GM12874 (cell line): ENCODE measurements around the gene BBS1.

Experiments used
- CTCF ChIP-seq: IDR thresholded peaks from 2 replicates; pipeline ENCODE4 v1.5.1; 2011; ENCODE audit warnings: low read depth, mild to moderate bottlenecking, control low read depth, low read length, moderate library complexity; ENCODE audit not compliant: insufficient read depth

BBS1 gene

GRCh38 chr11:66570850-66571180 lies 60.4 kb downstream of the BBS1 start:
- no peak for TF ChIP-seq CTCF

GRCh38 chr11:66579017-66579606 lies 68.7 kb downstream of the BBS1 start:
- peak; percentile 82 for TF ChIP-seq CTCF

GRCh38 chr11:66580803-66581202 lies 70.4 kb downstream of the BBS1 start:
- no peak for TF ChIP-seq CTCF

- no peak for TF ChIP-seq CTCF
Observed at GRCh38 chr11:66581261-66581660, 70.8 kb downstream of the BBS1 start.
